Smooth muscle cell (in vitro differentiated cells): Measurements from ENCODE around the gene HACD4. TPM values are rescaled to one million over a fixed set of nuclear protein-coding genes. Genes with fewer than 3 reads are reported as not detected.

ENCODE experiments used
- DNase-seq: peaks from one replicate; lab custom pipeline; 2025; ENCODE audit not compliant: unreplicated experiment; lab: John Stamatoyannopoulos, UW
- H2AFZ ChIP-seq: fragments of 200-600 bp; sonication (generic); 2 replicates; pipeline ENCODE4 v1.6.0; 2016; ENCODE audit warnings: antibody characterized with exemption, low read depth, mild to moderate bottlenecking
- H3F3A ChIP-seq: fragments of 200-600 bp; sonication (generic); 2 replicates; pipeline ENCODE4 v1.6.0; 2017; ENCODE audit warnings: antibody characterized with exemption, low read depth
- H3K27ac ChIP-seq: fragments of 200-600 bp; sonication (generic); 2 replicates; pipeline ENCODE4 v1.5.1; 2016; ENCODE audit warnings: low read depth, mild to moderate bottlenecking
- H3K27me3 ChIP-seq: fragments of 200-600 bp; sonication (generic); 2 replicates; pipeline ENCODE4 v1.6.1; 2016; ENCODE audit warnings: low read depth, mild to moderate bottlenecking
- H3K36me3 ChIP-seq: fragments of 200-600 bp; sonication (generic); 2 replicates; pipeline ENCODE4 v1.5.1; 2016; ENCODE audit warnings: low read depth
- H3K4me1 ChIP-seq: fragments of 200-600 bp; sonication (generic); 2 replicates; pipeline ENCODE4 v1.5.1; 2016; ENCODE audit warnings: low read depth
- H3K4me2 ChIP-seq: fragments of 200-600 bp; sonication (generic); 2 replicates; pipeline ENCODE4 v1.6.0; 2016; ENCODE audit warnings: mild to moderate bottlenecking
- H3K4me3 ChIP-seq: fragments of 200-600 bp; sonication (generic); 2 replicates; pipeline ENCODE4 v1.5.1; 2016; ENCODE audit warnings: mild to moderate bottlenecking
- H3K79me2 ChIP-seq: fragments of 200-600 bp; sonication (generic); 2 replicates; pipeline ENCODE4 v1.6.0; 2016; ENCODE audit warnings: low read depth, mild to moderate bottlenecking
- H3K9ac ChIP-seq: fragments of 200-600 bp; sonication (generic); 2 replicates; pipeline ENCODE4 v1.6.0; 2016; ENCODE audit warnings: low read depth
- H3K9me3 ChIP-seq: fragments of 200-600 bp; sonication (generic); replicated peaks from 2 replicates; pipeline ENCODE4 v1.5.1; 2016; ENCODE audit warnings: low read depth
- H4K20me1 ChIP-seq: fragments of 200-600 bp; sonication (generic); 2 replicates; pipeline ENCODE4 v1.6.0; 2016; ENCODE audit warnings: low read depth
- CTCF ChIP-seq: fragments of 200-600 bp; sonication (generic); IDR thresholded peaks from 2 replicates; pipeline ENCODE4 v1.5.1; 2017; ENCODE audit warnings: borderline replicate concordance, mild to moderate bottlenecking, antibody characterized with exemption; ENCODE audit not compliant: insufficient read depth, poor library complexity, severe bottlenecking
- WGBS: methylation state at CpG from one replicate; pipeline ENCODE4 v1.1.7; 2016; ENCODE audit warnings: low lambda C conversion rate; 5-methylcytosine and 5-hydroxymethylcytosine counted together
- polyA plus RNA-seq: library from polyadenylated mRNA; unstranded; fragments of >200 nt; fragmentation: Nextera tagmentation; extraction: Ambion mirVana; gene quantifications from 2 replicates; pipeline ENCODE4 v1.2.1, GENCODE V29; 2016
- total RNA-seq: library from RNA; depleted of rRNA; stranded (reverse); fragments of >200 nt; gene quantifications from 2 replicates; pipeline ENCODE4 v1.2.3, GENCODE V29; 2014

The HACD4 gene
- total and polyA plus RNA-seq, 2 experiments from 2014 or later: 2.6 to 6.2 TPM

GRCh38 chr9:21075484-21075883 lies 44.0 kb upstream of the HACD4 start:
- Histone ChIP-seq H2AFZ (no peak overlapping the region), H3F3A (no peaks in the 10 kb centered on the region), H3K79me2 (no peaks in the 10 kb centered on the region), H3K36me3 (no peaks in the 10 kb centered on the region), H3K27me3 (no peaks in the 10 kb centered on the region), H4K20me1 (no peaks in the 10 kb centered on the region), H3K27ac (no peak overlapping the region), H3K4me2 (no peak overlapping the region), H3K9ac (no peak overlapping the region), H3K4me1 (no peaks in the 10 kb centered on the region), H3K9me3 (no peaks in the 10 kb centered on the region), H3K4me3 (no peak overlapping the region)
- DNase-seq: no peak
- no peak for TF ChIP-seq CTCF
- 74% methylated on average over 3 of the region's 3 CpGs for whole genome bisulfite sequencing

- no peak overlapping the region for H3K4me2 ChIP-seq
- no peaks in the 10 kb centered on the region for H3K36me3 ChIP-seq
- no peak overlapping the region for H3K27ac ChIP-seq
- no peak for DNase-seq
- no peaks in the 10 kb centered on the region for H3K9me3 ChIP-seq
- no peaks in the 10 kb centered on the region for H3K79me2 ChIP-seq
- no peak for TF ChIP-seq CTCF
- no peaks in the 10 kb centered on the region for H3K4me1 ChIP-seq
- no peak overlapping the region for H2AFZ ChIP-seq
- no peak overlapping the region for H3K9ac ChIP-seq
- no peaks in the 10 kb centered on the region for H3K27me3 ChIP-seq
- no peaks in the 10 kb centered on the region for H4K20me1 ChIP-seq
- H3F3A ChIP-seq: peaks cover 5% of the 10 kb centered on the region
- no peak overlapping the region for H3K4me3 ChIP-seq
Observed at GRCh38 chr9:21070906-21071305, 39.5 kb upstream of the HACD4 start.

- H3K36me3 ChIP-seq: no peaks in the 10 kb centered on the region
- peak overlapping the region; percentile 65 for H3K27ac ChIP-seq
- H3K9ac ChIP-seq: no peak overlapping the region
- no peak for DNase-seq
- TF ChIP-seq CTCF: peak; percentile 19
- no peak overlapping the region for H2AFZ ChIP-seq
- H3K9me3 ChIP-seq: no peaks in the 10 kb centered on the region
- H3K4me2 ChIP-seq: peak overlapping the region; percentile 80
- no peaks in the 10 kb centered on the region for H3K27me3 ChIP-seq
- no peaks in the 10 kb centered on the region for H4K20me1 ChIP-seq
- no peaks in the 10 kb centered on the region for H3K79me2 ChIP-seq
- H3K4me3 ChIP-seq: peak overlapping the region; percentile 28
- WGBS: 29% methylated on average over 4 of the region's 4 CpGs
- H3K4me1 ChIP-seq: no peaks in the 10 kb centered on the region
- H3F3A ChIP-seq: peaks cover 5% of the 10 kb centered on the region
Observed at GRCh38 chr9:21070171-21070571, 38.7 kb upstream of the HACD4 start.

- Histone ChIP-seq H3K9ac (no peak overlapping the region), H3K9me3 (no peaks in the 10 kb centered on the region), H3K4me2 (no peak overlapping the region), H3K4me1 (peaks cover 3% of the 10 kb centered on the region), H3K4me3 (no peak overlapping the region), H3K27me3 (no peaks in the 10 kb centered on the region), H3F3A (no peaks in the 10 kb centered on the region), H2AFZ (peak overlapping the region; percentile 30), H3K79me2 (no peaks in the 10 kb centered on the region), H3K36me3 (no peaks in the 10 kb centered on the region), H4K20me1 (no peaks in the 10 kb centered on the region), H3K27ac (no peak overlapping the region)
- no peak for DNase-seq
- 51% methylated on average over 2 of the region's 2 CpGs for WGBS
- TF ChIP-seq CTCF: no peak
Observed at GRCh38 chr9:21060919-21061561, 29.6 kb upstream of the HACD4 start.
